Right renal cortex interstitium (tissue), 3 donors: Measurements from ENCODE around the gene LDB2. TPM values are rescaled to one million over a fixed set of nuclear protein-coding genes. Genes with fewer than 3 reads are reported as not detected.
A peak's percentile ranks its signal among the peaks of the same experiment; 100 is the strongest.

Experiments used
- DNase-seq, 3 donors: peaks; one replicate each; pipeline ENCODE4 v3.0.0-alpha.2; 2013; ENCODE audit warnings: low read depth in 3 of 3, low spot score in 2 of 3
- polyA plus RNA-seq, 3 donors: library from polyadenylated mRNA; unstranded; fragments of 120-200 nt; gene quantifications; one replicate each; pipeline ENCODE4 v1.2.1, GENCODE V29; 2013; ENCODE audit not compliant: insufficient read length in 3 of 3

Gene LDB2
- polyA plus RNA-seq, 3 donors = 93.4 to 111 (median 100) TPM

DNA sequence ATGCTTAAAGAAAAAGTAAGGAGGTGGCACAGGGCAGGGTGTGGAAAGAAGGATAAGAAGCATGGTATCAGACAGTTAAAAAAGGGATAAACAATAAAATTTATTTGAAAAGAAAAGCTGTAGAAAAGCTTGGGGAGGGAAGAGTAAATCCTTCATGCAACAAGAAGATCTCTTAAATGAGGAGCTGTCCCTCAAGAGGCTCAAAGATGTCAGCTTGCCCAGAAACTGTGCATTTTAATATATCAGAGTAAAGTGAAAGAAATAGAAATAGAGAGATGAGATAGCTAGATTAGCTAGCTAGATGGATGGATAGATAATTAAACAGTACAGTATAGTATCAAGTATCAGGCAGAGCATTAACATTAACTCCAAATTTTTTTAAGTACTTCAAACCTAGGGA lies 170.3 kb downstream of the LDB2 start:
- DNase-seq = no peak

- no peak for DNase-seq
Observed at GRCh38 chr4:16727218-16727617, 171.2 kb downstream of the LDB2 start.

- no peak for DNase-seq
Observed at GRCh38 chr4:16726368-16727050, 171.9 kb downstream of the LDB2 start.

DNA sequence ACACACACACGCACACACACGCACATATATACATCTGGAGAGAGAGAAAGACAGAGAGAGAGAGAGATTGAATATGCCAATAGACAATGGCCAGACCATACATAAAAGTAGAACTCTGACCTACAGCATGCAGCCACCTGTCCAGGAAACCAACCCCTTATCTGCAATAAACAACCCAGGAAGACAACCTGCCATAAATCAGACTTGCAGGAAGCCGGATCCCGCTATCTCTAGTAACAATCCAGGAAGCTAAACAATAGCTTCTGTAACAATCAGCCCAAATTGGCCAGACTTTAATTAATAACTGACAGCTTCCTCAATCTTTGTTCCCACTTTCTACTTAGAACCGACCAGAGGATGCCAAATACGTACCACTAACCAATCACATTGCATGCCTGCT lies 173.2 kb downstream of the LDB2 start:
- no peak for DNase-seq

GRCh38 chr4:16722416-16722815 lies 176.0 kb downstream of the LDB2 start:
- DNase-seq = no peak

DNA sequence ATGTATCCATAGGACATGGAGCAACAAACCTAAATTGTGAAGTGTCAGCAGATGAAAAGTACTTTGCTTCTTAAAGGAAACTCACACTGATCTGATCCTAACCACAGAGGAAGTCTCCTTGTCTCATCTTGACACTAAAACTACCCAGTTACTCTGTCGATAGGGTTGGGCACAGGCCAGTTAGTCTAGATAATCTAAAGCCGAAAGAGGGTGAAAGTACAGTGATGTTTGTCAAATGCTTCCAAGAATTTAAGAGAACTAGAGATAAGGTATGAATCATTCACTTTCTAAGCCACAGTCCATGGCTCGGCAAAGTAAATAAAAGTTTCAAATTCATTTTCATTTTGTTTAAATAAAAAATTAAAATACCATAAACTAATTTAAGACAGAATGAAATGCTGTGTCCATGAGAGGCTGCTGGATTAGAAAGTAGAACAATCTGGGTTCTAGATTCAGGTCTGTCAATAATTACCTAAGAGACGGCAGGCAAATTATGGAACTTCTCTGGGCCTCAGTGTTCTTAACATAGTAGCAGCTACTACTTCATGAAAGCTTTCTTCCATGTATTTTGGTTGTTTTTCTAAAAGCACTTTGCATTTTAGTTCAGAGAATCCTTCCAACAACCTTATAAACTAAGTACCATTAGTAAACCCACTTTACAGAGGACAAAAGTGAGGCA lies 176.7 kb downstream of the LDB2 start:
- DNase-seq = no peak

GRCh38 chr4:16720761-16721160 lies 177.7 kb downstream of the LDB2 start:
- no peak for DNase-seq

- DNase-seq = no peak
Observed at GRCh38 chr4:16717266-16717970, 181.0 kb downstream of the LDB2 start.

DNA sequence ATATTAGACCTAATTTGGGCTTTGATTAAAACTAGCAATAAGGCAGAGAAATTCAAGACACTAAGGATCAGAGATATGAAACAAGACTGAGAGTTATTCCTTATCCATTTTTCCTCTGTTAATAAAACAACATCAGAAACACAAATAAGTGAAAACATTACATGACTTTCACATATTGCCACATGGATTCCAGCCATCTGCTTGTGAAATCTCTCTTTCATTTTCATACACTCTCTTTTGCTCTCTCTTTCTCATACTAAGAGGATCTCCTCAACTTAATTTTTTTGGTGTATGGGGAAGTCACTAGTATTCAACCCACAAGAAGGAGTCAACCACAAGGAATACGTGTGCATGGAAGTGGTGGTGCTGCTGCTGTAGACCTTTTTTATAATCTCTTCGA lies 183.0 kb downstream of the LDB2 start:
- DNase-seq = no peak

GRCh38 chr4:16714191-16714590 lies 184.3 kb downstream of the LDB2 start:
- no peak for DNase-seq

DNA sequence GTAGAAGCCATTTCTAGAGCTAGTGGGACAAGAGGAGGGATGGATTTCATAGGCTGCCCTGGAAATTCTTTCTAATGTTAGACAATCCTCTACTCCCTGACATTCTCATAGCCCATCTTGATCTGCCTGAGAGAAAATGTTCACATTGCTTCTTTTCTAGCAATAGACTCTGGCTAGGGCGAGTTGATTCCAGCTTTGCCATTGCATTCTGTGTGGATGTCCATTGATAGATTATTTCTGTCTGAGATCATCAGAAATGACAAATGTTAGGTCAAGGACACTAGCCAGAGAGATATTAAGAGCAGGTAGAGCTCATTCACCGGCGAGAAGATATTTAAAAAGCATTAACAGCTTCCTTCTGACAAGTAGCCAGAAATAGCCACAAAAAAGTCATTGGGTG lies 184.7 kb downstream of the LDB2 start:
- DNase-seq = no peak

GRCh38 chr4:16713271-16713670 lies 185.2 kb downstream of the LDB2 start:
- DNase-seq = no peak

DNA sequence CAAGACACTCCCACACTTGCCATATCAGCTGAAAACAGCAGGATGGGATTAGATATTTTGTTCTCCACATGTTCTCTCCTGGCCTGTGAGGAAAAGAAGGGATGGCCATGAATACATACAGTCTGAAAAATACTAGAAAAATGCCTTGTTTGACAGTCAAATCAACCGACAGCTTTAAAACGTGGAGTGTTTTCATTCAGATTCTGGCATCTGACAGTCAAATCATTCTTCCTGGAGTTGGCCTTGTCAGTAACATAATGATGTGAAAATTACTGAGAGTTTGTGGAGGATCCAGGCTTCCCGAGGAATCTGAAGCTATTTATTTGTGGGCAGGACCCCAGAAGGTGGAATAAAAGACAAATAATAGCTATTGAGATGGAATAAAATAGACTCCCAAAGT lies 188.2 kb downstream of the LDB2 start:
- no peak for DNase-seq

DNA sequence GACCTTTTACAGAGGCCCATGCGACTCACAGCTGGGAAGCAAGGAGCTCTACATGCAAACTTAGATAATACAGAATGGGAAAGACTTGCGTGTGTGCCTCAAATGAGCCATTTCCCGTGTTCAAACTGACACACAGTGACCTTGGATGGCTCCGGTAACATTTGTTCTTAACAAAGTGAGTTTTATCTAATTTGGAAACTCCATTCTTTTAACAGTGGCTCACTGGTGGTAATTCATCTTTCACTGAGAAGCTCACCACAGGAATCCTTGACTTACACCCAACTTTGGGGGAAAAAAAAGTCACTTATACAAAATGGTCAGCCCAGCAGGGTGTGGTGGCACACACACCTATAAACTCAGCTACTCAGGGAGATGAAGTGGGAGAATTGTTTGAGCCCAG lies 190.6 kb downstream of the LDB2 start:
- no peak for DNase-seq

GRCh38 chr4:16706251-16706650 lies 192.2 kb downstream of the LDB2 start:
- DNase-seq = no peak

DNA sequence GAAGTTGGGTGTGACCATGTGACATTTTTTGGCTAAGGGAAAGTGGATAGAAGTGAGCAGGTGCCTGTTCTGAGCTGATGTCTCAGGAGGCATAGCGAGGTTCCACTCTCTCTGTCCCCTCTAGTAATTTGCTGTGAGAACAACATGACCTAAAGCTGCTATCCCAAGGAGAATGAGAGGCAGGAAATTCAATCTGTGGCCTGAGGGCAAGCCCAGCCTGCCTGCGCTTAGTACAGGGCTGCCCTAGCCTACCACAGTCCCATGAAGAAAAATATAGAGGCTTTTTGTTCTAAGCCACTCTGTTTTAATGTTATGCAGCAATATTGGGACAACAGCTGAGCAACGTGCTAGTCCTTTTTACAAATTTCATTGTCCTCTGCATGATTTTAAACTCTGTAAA lies 193.1 kb downstream of the LDB2 start:
- DNase-seq = no peak

GRCh38 chr4:16704489-16704888 lies 194.0 kb downstream of the LDB2 start:
- DNase-seq = no peak

DNA sequence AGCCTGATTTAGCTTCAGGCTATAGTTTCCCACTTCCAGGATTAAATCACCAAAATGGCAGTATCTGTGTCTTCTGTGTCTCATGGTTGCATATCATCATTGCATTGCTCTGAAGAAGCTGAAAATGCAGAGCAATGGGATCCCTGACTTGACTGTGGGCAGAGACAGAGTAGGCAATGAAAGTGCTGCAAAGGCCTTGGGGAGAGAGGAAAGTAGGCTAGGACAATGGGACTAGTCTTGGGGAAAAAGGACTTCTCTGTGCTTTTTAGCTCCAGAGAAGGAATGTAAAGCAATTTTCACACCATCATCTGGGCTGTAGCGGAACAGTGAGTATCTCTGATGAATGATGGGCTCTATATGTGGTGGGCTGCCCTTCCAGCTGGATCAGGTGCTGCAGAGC lies 202.5 kb downstream of the LDB2 start:
- no peak for DNase-seq

GRCh38 chr4:16694884-16695276 lies 203.6 kb downstream of the LDB2 start:
- DNase-seq = no peak

- peak; percentile 44 to 58 (median 54) for DNase-seq
Observed at GRCh38 chr4:16694173-16694883, 204.1 kb downstream of the LDB2 start.

GRCh38 chr4:16693641-16694040 lies 204.8 kb downstream of the LDB2 start:
- DNase-seq = no peak
